Right ventricle myocardium superior (tissue), 1 donor: ENCODE data around the gene IFNLR1. TPM values are rescaled to one million over a fixed set of nuclear protein-coding genes. Genes with fewer than 3 reads are reported as not detected.

ENCODE experiments used
- ATAC-seq: fragments of 200-7000 bp; cut with Tn5 transposase; one replicate; pipeline ENCODE4 v1.9.1; 2020; ENCODE audit warnings: mild to moderate bottlenecking; ENCODE audit not compliant: poor library complexity
- DNase-seq: peaks from one replicate; pipeline ENCODE4 v3.0.0-alpha.2; 2020
- intact Hi-C: fragments of 100-400 bp; cut with DNase I; formaldehyde crosslinking; loops from one replicate; pipeline ENCODE4 v1.11.2; 2022
- total RNA-seq: library from RNA; stranded (reverse); fragmentation: NEBNext Ultra II Directional; extraction: Animal tissue kit (Norgen Biotek cat#: 25700); gene quantifications from one replicate; pipeline ENCODE4 v1.2.1, GENCODE V29; 2021
- donor health status: DM: no; HTN: yes; CAD: no; lungs with severe emphysema.

The IFNLR1 gene
- total RNA-seq, 1 donor from 2014 or later: 2.8 TPM

DNA sequence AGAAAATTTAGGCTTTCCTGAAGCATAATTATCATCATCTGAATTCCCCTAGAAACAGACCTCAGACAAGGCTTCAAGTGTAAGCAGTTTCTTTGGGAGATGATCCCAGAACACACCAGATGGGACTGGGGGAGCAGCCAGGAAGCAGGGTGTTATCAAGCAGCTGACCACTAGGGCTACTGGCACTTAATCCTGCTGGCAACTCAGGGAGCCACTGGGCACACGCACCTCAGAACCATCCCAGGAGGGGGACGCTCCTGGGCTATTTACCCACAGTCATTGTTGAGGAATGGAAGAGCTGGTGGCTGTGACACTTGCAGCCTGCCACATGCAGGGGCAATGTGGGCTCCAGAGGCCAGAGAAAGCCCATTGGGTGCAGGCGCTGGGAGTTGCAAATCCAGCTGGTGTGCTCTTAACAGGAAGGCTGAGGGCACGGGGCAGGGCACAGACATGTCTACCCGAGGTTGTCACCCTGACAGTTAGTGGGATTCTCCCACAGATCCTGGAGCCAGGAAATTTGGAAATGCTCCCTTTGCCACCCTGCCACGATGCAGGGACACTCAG lies 29.1 kb downstream of the IFNLR1 start:
- DNase-seq (no peak), ATAC-seq (peak; percentile 62)
- intact Hi-C loops: no loop called here

GRCh38 chr1:24156542-24157260 lies 30.4 kb downstream of the IFNLR1 start:
- no peak for DNase-seq
- intact Hi-C loops: no loop called here
- no peak for ATAC-seq

- no peak for ATAC-seq
- no peak for DNase-seq
- intact Hi-C loops: no loop called here
Measured at GRCh38 chr1:24155011-24155782, 31.9 kb downstream of the IFNLR1 start.

DNA sequence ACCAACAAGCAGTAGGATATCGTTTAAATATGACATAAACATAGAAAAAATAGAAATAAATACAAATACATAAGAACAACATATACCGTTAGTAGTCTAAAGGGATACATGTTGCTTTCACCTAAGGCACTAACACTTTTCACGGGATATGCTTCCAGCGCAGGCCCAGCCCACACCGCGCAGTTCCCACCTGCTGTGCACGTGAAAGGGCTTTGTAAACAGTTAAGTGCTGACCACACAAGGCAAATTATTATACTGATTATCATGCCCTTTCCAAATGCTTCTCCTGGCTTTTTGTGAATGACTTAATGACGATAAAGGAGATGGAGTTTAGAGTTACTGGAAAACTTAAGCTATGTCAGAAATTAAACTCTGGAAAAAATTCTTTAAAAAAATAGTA lies 32.9 kb downstream of the IFNLR1 start:
- ATAC-seq (no peak), DNase-seq (no peak)
- intact Hi-C loops: no loop called here

GRCh38 chr1:24152631-24153494 lies 34.2 kb downstream of the IFNLR1 start:
- no peak for ATAC-seq
- intact Hi-C loops: no loop called here
- DNase-seq: no peak

GRCh38 chr1:24151175-24151533 lies 35.9 kb downstream of the IFNLR1 start:
- ATAC-seq (no peak), DNase-seq (no peak)
- intact Hi-C loops: no loop called here

- intact Hi-C loops: no loop called here
- peak; percentile 97 for ATAC-seq
- peak; percentile 93 for DNase-seq
Measured at GRCh38 chr1:24150234-24151174, 36.6 kb downstream of the IFNLR1 start.

DNA sequence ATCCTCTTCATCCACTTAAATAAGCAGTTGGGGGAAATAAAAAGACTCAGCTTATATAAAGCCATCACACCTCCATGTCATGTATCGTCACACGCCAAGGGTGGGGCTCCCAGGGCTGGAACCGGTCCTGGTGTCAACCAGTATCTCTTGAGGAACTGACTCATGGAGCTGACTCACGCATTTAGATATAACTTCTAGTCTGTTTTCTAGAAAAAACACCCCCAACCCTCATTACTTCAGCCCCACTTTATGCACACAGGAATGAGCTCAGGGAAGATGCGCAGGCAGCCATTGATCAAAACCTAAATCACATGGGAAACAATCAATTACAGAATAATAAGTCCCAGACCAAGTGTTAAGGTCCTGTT lies 37.2 kb downstream of the IFNLR1 start:
- intact Hi-C loops: no loop called here
- DNase-seq (no peak), ATAC-seq (peak; percentile 23)

DNA sequence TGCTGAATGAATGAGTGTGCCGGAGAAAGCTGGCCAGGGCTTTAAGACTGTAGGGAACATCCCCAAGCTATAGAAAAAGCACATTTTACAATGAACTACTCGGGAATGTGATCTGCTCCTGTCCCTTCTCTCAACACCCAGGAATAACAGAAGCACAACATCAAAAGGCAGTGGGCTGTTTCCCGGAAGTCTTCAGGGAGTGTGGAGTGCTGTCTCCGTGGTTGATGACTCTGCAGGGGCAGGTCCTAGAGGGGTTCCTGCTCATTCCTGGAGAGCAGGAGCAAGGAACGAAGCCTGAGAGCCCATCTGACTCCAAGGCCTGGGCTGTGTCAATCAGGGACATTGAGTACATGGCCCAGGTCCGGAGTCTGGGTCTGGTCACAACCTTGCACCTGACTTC lies 39.3 kb downstream of the IFNLR1 start:
- intact Hi-C loops: no loop called here
- ATAC-seq (no peak), DNase-seq (no peak)

GRCh38 chr1:24147194-24147593 lies 39.9 kb downstream of the IFNLR1 start:
- ATAC-seq (no peak), DNase-seq (no peak)
- intact Hi-C loops: no loop called here

GRCh38 chr1:24142546-24143534 lies 44.2 kb downstream of the IFNLR1 start, which contains the start of gene IL22RA1:
Gene IL22RA1, minus strand, starts transcription at chr1:24143140. Its CDS starts 58 bp downstream, at chr1:24143082.
- peak; percentile 58 for DNase-seq
- ATAC-seq: peak; percentile 81
- intact Hi-C loops: no loop called here

- intact Hi-C loops: no loop called here
- DNase-seq (no peak), ATAC-seq (no peak)
Measured at GRCh38 chr1:24141311-24141997, 45.6 kb downstream of the IFNLR1 start.

DNA sequence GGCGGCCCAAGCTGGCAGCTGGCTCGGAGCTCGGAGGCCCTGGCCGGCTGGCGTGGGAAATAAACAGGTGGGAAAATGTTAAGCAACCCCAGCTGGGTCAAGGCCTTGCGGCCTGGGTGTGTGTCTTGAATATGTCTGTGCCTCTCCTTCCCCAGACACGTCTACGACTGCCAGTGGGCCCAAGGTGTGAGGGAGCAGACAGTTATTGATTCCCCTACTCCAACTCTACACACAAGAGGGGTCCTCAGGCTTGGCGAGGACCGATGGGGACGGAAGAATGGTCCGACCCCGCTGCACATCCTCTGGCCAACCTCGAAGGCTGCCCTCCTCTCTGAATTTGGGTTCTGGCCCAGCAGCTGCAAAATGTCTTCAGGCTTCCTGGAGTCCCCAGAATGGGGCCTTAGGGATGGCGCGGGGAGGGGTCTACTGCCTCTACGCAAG lies 46.3 kb downstream of the IFNLR1 start:
- DNase-seq: no peak
- ATAC-seq: no peak
- intact Hi-C loops: no loop called here

GRCh38 chr1:24139841-24140425 lies 47.2 kb downstream of the IFNLR1 start:
- ATAC-seq (no peak), DNase-seq (no peak)
- intact Hi-C loops: no loop called here

GRCh38 chr1:24139222-24139489 lies 47.9 kb downstream of the IFNLR1 start:
- DNase-seq (no peak), ATAC-seq (no peak)
- intact Hi-C loops: no loop called here

GRCh38 chr1:24138476-24139221 lies 48.4 kb downstream of the IFNLR1 start:
- intact Hi-C loops: no loop called here
- DNase-seq: no peak

More at GRCh38 chr1:24138476-24139221, 48.4 kb downstream of the IFNLR1 start:
- no peak for ATAC-seq
